Activated CD4-positive, alpha-beta T cell treated with anti-CD3 and anti-CD28 coated beads, Interleukin-2, Interleukin-6, amounts not matched to agents 100 ng/mL and 50 ng/mL, durations not matched to agents 16 hours and 8 hours (primary cell): ENCODE results near the gene ZNF516.

ENCODE experiments used
- DNase-seq: peaks from one replicate; pipeline ENCODE4 v3.0.0-alpha.2; 2020

ZNF516 gene

DNA sequence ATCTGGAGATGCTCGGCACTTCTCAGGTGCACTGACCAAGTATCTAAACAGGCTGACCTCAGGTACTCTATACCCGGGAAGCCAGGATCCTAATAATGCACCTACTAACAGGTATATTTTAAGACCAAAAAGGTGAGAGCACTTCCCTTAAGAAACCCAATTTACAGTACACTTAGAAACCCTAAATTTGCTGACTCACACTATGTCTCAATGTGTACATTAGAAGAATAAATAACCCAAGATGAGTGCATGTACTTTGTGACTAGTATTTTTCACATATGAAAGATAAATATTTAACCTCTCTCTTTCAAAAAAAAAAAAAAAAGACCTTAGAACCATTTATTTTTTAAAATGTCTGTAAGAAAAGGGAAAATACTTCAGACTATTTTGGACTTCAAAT is 118.8 kb downstream of the ZNF516 start:
- DNase-seq, result no peak

DNA sequence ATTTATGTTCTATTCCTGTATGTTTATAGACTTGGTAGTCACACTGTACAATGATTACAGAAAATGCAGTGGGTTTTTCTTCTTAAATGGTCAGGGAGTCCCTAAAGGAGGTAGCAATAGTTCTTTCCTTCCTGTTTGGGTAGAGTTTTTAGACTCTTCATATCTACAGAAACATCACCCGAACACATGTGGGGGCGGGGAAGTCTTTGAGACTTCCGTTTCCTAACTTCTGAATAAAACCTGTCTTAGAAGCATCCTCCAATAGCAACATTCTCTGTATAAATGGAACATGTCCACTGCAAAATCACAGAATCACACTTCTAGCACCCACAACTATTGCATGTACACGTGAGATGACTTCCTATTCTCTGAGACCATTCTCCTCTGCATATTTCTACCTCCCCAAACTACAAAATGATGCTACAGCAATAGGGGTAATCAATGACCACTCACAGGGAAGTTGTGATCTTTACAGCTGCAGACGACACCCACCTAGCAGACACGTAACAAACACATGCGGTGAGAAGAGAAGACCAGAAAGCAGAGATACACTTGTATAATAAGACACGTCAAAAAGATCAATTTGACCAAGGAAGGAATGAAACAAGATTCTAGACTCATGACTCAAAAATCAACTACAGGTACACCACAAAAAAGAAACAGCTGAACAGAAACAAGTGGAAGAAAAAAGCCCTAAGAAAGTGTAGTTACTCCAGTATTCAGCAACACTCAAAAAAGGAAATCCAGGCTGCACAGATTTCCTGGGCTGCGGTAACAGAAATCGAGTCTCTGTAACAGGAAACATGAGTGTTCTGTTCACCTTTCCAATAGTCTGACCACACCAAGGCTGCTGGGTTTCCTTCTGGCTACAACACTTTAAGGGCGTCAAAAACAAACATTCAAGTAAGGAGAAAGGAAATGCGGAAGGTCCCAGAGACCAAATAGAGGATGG is 120.4 kb downstream of the ZNF516 start:
- DNase-seq, result peak; percentile 85

DNA sequence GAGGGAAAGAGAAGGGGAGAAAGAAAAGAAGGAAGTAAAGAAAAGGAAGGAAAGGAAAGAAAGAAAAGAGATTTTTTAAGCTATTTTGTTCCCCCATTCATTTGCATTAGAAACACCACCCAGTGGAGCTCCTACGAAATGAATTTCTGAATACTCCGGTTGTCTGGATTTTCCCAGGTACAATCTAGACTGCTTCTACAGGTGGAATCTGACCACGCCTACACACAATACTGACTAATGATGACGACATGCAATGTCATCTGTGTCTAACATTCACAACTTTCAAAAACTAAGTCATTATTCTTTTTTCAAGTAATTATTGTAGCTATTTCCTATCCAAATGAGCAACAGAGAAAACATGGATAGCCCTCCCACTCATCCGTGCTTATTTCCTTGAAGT is 121.7 kb downstream of the ZNF516 start:
- DNase-seq, result no peak

DNA sequence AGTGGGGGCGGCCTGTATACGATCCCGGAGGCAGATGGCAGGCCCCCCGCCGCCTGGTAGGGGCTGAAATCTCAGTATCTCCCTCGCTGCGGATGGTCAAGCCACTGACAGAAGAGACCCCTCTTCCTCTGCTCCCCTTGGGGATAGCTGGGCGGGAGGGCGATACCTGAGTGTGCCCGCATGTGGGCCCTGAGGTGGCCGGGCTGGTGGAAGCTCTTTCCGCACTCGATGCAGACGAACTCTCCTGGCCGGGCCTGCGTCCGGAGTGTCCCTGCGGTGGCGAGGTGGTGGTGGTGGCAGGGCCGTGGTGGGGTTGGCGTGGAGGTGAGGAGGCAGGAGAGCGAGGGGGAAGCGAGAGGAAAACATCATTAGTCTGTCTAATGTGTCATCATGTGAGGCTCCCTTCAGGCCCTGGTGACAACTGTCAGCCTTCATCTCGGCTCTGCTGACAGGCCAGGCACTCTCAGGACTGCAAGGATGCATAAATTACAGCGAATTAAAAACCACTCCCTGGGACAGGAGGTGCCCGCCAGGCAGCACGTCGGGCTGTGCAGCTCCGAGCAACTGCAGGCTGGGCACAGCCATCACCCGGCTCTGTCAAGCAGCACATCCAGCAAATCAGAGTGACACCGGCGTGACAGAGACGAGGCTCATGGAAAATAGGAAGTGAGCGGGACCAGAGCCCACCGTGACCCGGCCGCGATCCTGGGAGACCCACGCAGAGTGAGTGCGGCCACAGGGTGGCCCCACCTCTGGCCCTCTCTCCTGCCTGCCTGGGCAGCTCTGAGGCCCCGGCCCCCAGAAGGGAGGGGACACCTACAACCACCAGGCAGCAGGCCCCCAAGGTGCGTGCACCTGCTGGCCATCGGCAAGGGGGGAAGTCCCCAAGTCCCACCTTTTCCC is 123.5 kb downstream of the ZNF516 start:
- DNase-seq, result no peak

DNA sequence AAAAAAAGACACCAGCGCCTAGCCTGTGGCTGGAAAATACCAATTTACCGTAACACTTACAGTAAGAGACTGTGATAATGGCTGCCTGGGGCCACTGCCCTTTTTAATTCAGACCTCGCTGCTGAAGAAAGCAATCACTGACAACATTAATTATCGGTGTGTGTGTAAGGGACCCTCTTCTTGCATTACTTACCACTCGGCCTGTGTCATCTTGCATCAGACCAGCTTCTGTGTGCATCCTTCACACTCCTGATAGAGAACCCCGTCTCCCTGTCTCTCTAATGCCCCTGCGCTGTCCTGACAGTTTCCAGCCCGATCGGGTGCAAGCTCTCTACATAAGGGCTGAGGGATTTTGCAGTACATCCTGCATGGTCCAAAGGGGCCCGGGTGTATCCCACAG is 124.4 kb downstream of the ZNF516 start:
- no peak for DNase-seq

DNA sequence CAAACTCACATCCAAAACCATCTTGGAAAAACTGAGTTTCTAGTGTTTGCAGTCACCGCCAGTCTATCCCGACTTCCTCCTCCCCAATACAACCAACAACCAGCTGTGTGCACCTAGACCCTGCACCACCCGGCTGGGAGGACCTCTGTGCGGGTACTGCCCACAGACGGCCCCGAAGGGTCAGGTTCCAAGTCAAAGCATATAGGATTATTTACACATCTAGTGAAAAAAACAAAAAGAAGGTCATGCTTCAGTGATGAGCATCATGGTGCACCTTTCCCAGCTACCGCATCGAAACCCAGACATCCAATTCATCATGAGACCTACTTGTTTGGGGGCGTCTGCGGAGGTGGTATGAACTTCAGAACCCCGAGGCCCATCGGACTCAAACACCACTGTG is 124.8 kb downstream of the ZNF516 start:
- no peak for DNase-seq

DNA sequence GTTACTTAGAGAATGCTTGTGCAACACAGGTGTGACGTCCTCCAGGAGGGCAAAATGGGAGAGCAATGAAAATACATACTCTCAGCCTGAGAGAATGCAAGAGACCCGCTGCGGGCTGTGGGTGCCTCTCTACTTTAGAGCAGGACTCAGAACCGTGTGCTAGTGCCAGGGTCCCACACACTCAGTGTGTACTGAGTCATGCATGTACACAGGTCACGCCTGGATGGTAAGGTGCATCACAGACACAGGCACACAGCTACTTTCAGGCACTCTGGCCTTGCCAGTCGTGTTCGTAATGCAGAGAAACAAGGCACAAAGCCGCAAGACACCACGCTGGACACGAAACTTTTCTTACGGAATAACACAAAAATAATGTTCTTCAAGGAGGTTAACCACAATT is 125.3 kb downstream of the ZNF516 start:
- DNase-seq, result no peak

DNA sequence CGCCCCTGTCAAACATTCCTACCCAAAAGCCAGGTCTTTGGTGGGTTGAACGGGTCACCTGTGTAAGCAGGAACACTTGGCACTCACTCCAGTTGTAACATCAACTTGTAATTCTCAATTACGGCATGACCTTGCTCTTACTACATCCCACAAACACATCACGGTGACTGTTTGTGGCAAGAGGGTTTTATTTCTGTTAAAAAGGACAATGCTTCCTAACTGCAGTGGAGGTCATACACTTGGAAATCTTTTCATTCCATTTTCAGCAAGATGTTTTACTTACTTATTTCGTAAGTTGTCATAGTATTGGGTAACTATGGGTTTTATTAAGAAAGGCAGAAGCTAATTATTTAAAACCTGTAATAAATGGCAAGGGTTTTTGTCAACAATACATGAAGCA is 126.1 kb downstream of the ZNF516 start:
- no peak for DNase-seq

DNA sequence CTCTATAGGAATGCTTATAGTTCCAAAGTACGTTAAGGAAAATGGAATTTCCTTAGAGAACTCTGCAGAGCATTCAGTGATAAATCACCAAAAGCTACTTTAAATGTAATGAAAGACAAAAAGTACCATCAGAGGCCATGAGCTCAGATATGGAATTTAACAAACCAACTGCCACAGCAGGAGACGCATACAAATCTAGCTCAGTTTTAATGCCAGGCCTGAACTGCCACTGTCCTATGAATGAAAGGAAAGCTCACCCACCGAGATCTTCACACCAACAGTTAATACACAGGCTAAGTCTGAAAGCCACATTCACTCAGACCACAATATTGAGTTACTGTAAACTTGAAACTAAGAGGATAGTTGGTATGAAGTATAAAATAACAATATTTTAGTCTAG is 126.8 kb downstream of the ZNF516 start:
- no peak for DNase-seq

DNA sequence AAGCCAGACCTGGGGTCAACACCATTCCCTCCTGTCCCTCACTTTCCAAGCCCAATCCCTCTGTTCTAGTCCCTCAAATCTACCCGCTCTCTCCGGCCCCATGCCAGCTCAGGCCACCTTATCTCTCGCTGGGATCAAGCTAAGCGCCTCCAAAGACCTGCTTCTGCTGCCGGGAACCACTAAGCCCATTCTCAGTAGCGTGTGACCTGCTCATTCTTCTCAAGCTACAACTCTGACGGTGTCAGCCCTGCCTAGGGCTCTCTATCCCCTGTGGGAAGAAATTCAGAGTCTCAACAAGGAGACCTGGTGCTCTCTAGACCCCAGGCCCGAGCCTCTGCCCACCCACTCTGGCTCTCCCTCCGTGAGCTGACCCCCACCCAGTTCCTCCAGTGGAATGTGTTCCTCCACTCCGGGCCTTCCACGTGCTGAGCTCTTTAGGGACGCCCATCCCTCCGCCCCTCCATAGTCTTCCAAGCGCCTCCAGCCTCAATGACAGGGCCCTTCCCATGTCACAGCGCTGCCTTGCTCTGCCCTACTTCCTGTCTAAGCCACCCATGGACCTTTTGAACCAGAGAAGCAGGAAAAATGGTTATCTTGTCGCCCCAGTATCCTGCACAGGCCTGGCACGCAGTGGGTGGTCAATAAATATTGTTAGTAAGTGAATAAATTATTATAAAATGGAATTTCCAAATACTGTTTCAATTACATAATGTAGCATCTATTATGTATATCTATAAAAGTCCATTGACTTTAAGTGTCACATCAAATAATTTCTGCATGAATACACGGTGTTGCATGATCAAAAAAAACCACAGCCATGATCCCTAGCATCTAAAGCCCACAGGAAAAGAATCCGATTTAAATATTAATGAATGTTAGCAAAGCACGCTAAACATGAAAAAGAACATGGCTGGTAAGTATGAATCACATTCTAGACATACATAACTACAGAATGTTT is 127.6 kb downstream of the ZNF516 start:
- DNase-seq, result no peak

DNA sequence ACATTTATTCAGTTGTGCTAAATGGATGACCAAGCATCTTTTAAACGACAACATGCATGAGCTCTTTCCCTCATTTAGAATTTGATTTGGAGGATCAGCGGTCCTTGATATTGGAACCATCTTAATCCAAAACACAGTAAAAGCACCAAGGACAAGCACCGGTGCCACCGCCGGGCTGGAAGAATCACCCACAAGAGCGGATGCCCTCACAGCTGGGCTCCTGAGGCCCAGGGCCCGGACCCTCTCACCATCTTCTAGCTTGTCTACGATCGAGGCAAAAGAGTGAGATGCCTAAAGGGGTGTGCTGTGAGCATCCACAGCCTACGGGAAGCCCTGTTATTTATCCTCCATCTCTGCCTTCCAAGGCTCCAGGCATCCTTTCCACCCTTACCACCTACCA is 129.5 kb downstream of the ZNF516 start:
- DNase-seq, result no peak

DNA sequence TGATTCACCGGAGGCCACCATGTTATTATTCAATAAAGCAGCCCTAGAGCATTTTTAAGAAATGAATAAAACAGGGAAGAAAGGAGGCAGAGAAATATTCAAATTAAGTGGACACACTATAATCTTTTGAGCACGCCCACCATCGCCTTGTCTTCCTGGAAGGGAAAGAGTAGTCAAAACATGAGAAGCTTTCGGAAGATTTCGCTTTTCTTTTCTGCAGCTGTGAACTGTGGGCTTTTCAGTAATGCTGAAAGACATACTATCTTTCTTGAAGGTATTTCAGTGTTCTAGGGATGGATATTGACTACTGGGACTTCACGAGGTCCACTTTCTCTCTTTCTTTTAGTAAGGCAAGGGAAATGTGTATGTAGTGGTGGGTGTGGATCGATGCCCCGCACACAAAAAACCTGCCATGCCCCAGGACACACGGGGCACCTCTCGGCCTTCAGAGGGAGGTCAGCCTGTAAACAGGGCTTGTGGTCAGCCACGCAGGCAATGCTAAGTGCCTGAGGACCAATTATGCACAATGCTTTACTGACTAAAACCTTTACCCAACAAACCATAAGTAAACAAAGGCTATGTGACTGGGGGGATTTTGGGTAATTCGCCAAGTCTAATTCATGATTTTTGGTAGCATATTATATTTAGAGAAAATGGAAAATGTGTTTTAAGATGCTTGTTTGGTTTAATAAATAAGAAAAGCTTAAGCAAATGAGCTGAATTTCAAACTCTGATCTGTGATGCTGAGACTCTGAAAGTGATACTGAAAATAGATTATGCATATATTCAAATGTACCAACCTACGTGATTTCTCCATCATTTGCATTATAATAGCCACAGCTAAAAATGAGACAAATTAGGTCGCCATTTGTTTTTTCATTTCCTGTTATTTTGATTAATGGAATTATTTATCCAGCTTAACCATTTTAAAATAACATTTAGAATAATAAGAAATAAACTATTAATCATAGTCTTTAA is 130.5 kb downstream of the ZNF516 start:
- DNase-seq, result peak; percentile 58

DNA sequence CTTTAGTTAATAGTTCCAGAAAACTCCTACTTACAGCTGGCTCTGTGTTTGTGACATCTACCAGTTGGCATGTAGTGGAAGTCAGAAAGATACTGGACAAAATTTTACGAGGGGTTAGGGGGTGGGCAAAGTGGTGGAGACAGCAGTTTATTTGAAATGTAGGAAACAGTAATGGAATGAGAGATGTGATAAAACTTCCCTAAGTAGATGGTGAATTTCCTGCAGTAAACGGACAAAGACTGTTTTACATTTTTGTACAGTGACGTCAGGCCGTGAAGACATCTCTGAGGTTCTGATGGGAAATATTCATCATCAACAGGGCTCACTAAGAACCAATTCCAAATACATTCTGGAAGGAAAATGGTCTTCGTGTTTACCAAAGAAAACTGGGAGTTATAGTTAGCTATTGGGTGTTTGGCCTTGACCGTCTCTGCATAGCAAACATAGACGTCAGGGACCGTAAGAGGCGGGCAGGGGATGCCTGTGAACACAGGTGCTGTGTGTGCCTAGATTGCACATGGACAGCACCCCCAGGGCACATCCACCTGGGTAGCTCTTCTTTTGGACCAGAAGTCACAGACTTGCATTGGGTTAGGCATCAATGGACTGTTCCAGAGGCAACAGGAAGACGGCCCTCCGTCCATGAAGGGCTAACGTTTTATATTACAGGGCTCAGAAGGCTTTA is 131.5 kb downstream of the ZNF516 start:
- DNase-seq, result no peak

DNA sequence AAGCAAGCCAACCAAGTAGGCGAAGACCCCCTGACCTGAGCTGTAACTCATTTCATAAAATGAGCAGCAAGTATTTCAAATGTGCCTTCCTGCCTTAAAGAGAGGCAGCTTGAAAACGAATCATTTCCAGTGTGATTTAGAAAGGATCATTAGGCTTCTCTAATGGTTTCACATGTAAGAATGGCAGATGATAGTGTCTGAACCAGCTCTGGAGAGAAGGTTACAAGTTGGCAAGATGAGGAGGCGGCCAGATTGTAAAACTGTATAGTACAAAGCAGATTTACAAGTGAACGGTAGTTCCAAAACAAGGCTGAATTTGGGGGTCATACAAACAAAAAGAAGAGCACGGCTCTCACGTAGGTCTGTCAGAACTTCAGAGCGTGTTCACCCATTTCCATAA is 132.4 kb downstream of the ZNF516 start:
- no peak for DNase-seq

DNA sequence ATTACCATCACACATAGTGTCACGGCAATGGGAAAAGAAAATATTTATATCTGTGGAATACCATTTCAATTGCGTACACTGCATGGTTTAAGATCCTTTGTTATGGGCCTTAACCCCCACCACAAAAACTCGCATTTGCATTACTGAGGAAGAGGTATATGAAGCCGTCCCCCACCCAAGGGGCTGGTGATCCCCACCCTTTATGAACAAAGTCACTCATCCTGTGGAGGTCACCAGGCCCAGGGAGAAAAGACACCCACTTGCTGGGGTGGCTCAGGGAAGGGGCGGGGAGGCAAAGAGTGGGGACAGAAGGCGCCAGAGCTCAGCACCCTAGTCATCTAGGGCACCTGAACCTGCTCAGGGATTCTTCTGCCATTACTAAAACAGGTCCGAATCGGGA is 133.8 kb downstream of the ZNF516 start:
- no peak for DNase-seq

DNA sequence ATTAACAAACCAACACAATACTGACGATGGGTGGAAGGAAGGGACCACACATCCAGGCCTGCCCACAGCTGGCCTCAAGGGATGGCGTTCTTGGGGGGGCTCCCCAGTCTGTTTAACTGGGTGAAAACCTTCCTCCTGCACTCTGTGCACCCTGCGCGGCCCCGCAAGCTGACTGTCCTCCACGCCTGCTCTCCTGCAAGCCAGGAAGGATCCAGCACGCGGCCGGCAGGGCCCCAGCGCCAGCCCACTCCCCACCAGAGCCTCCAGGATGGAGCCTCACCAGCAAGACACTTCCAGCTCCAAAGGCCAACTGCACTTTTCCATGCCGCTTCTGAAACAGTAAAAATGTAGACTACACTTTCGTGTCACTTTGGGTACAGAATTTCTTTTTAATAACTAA is 135.1 kb downstream of the ZNF516 start:
- no peak for DNase-seq

DNA sequence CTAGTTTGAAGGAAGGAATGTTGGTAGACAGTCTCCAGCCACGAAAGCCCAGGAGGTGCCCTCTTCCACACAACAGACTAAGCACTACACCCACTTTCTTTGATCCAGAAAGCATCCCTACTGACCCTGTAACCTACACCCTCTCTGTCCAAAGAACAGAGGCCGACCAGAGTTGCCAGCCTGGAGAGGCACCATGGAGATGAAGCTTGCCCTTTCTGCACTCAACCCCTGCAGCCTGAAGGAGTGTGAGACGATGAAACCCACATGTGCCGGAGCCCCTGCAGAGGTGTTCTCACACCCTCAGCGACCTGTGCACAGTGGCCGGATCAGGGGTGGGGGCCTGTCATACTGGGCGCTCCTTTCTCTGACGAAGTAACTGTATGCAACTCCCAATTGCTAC is 136.3 kb downstream of the ZNF516 start:
- no peak for DNase-seq

DNA sequence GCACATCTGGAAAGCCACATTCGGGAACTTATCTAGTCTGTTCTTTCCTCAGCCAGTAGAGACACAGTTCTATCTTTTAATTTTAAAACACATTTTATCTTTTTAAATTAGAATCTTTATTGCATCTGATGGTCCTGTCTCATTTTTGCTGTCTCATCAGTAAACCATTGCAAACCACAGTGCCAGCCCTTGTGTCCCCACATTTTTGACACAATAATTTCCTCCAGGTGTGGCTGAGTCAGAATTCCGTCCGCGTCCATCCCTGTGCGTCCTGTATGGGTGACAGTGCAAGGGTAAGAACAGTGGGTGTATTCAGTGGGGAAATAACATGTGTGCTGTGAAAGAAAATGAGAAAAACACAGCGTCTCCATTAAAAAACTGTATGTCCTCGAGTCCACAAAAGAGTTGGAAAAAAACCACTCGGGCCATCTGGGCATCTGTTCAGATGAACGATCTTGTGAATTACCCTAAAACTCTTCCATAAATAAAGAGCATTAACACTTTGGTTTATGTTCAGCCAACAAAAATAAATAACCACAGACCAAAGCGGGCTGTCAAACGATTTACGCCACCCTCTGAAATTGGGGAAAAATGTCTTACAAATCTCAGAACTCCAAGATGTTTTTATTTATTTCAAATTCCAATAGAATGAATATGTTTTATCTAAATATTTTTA is 137.3 kb downstream of the ZNF516 start:
- DNase-seq, result no peak

DNA sequence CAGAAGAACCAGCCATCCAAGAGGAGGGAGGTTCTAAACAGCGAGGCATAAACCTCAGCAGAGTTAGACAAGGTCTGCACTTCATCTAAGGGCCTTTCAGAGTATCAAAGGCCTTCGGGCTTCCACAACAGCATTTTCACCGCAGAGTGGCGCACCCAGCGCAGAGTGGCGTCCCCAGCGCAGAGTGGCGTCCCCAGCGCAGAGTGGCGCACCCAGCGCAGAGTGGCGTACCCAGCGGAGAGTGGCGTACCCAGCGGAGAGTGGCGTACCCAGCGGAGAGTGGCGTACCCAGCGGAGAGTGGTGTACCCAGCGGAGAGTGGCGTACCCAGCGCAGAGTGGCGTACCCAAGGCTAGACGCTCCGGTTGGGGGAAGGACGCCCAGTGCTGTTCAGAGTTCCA is 137.9 kb downstream of the ZNF516 start:
- no peak for DNase-seq

DNA sequence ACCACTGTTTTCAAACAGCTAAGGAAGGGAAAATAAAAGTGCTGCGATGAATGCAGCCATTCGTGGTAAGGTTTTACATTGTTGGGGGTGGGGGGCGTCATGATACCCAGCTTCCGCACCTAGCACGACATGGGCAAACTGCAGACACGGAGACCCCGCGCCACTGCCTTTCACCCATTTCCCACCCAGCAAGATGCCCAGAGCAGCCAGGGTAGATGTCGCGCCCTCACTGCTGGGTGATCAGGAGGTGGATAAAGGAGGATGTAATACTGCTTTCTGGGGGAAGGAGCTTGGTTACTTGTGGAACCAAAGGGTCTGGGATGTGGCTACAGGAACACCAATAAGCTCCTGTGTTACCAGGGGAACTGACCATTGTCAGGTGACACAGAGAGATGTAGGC is 138.4 kb downstream of the ZNF516 start:
- no peak for DNase-seq
